ENCODE data around the gene MYL6.
A peak's percentile ranks its signal among the peaks of the same experiment; 100 is the strongest.

Gene MYL6

GRCh38 chr12:56158926-56159461, 835 bp downstream of the MYL6 start:
- DNase-seq, result peak; percentile 74

GRCh38 chr12:56159482-56160192, 1.5 kb downstream of the MYL6 start:
- DNase-seq, result peak; percentile 9

GRCh38 chr12:56160193-56160763, 2.1 kb downstream of the MYL6 start:
- peak; percentile 70 for DNase-seq

- no peak for DNase-seq
Observed at GRCh38 chr12:56160894-56161689, 2.9 kb downstream of the MYL6 start.

GRCh38 chr12:56161690-56162351, 3.7 kb downstream of the MYL6 start:
- peak; percentile 23 for DNase-seq

GRCh38 chr12:56162468-56163290, 4.5 kb downstream of the MYL6 start:
- peak; percentile 33 for DNase-seq

- peak; percentile 28 for DNase-seq
Observed at GRCh38 chr12:56163533-56164344, 5.6 kb downstream of the MYL6 start.

GRCh38 chr12:56164345-56164729, 6.2 kb downstream of the MYL6 start:
- DNase-seq, result peak; percentile 26

- no peak for DNase-seq
Observed at GRCh38 chr12:56165369-56165768, 7.2 kb downstream of the MYL6 start.

- no peak for DNase-seq
Observed at GRCh38 chr12:56169229-56169759, 11.1 kb downstream of the MYL6 start.

- DNase-seq, result no peak
Observed at GRCh38 chr12:56172839-56173238, 14.7 kb downstream of the MYL6 start.

- no peak for DNase-seq
Observed at GRCh38 chr12:56178347-56178746, 20.2 kb downstream of the MYL6 start.

GRCh38 chr12:56186957-56187356, 28.8 kb downstream of the MYL6 start:
- no peak for DNase-seq

GRCh38 chr12:56188131-56188777, 30.1 kb downstream of the MYL6 start:
- peak; percentile 29 for DNase-seq

- no peak for DNase-seq
Observed at GRCh38 chr12:56188778-56189098, 30.6 kb downstream of the MYL6 start.

GRCh38 chr12:56189099-56189917, 31.1 kb downstream of the MYL6 start, which contains the start of gene SMARCC2:
Gene SMARCC2, minus strand, starts transcription at chr12:56189483. Its CDS starts 22 bp downstream, at chr12:56189461.
- peak; percentile 90 for DNase-seq

- peak; percentile 90 for DNase-seq
Observed at GRCh38 chr12:56189918-56190694, 31.9 kb downstream of the MYL6 start.

- DNase-seq, result peak; percentile 14
Observed at GRCh38 chr12:56190695-56191155, 32.6 kb downstream of the MYL6 start.

GRCh38 chr12:56192582-56192981, 34.4 kb downstream of the MYL6 start:
- no peak for DNase-seq
